ENCODE data around the gene CHST11. TPM values are rescaled to one million over a fixed set of nuclear protein-coding genes. Genes with fewer than 3 reads are reported as not detected.

Gene CHST11
- total and polyA plus RNA-seq, 4 donors, result 0.57 to 11.1 (median 3.7) TPM

DNA sequence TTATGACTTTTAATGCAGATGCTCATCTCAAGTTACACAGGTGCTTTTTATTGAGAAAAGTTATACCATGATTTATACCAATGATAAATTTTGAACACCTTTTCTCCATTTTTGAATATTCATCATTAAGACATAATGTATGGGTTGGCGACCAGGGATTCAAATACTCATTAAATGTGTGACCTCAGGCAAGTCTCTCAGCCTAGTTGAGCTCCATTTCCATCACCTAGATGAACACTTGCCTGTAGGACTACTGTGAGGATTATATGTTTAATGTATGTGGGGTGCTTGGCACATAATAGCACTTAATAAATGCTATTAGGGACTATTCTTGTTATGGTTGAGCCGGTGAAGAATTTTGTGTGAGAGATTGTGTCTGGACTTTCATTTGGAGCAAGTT lies 228.6 kb downstream of the CHST11 start:
- no peaks in the 10 kb centered on the region for H3K9me3 ChIP-seq (ENCODE audit: control insufficient read depth in 4 of 4, low read length in 3 of 4)
- H3K4me1 ChIP-seq (ENCODE audit: control insufficient read depth in 4 of 4, insufficient read depth in 4 of 4, low read length in 3 of 4), result no peaks in the 10 kb centered on the region
- TF ChIP-seq FOXA2 (IDR thresholded peaks at IDR 0.05), result no peak
- TF ChIP-seq, protein P1, sequence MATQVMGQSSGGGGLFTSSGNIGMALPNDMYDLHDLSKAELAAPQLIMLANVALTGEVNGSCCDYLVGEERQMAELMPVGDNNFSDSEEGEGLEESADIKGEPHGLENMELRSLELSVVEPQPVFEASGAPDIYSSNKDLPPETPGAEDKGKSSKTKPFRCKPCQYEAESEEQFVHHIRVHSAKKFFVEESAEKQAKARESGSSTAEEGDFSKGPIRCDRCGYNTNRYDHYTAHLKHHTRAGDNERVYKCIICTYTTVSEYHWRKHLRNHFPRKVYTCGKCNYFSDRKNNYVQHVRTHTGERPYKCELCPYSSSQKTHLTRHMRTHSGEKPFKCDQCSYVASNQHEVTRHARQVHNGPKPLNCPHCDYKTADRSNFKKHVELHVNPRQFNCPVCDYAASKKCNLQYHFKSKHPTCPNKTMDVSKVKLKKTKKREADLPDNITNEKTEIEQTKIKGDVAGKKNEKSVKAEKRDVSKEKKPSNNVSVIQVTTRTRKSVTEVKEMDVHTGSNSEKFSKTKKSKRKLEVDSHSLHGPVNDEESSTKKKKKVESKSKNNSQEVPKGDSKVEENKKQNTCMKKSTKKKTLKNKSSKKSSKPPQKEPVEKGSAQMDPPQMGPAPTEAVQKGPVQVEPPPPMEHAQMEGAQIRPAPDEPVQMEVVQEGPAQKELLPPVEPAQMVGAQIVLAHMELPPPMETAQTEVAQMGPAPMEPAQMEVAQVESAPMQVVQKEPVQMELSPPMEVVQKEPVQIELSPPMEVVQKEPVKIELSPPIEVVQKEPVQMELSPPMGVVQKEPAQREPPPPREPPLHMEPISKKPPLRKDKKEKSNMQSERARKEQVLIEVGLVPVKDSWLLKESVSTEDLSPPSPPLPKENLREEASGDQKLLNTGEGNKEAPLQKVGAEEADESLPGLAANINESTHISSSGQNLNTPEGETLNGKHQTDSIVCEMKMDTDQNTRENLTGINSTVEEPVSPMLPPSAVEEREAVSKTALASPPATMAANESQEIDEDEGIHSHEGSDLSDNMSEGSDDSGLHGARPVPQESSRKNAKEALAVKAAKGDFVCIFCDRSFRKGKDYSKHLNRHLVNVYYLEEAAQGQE (IDR thresholded peaks at IDR 0.05), result no peak
- TF ChIP-seq SP1 (IDR thresholded peaks at IDR 0.05), result no peak
- TF ChIP-seq TAF1 (conservative IDR thresholded peaks at IDR 0.05), result no peak
- TF ChIP-seq YY1 (IDR thresholded peaks at IDR 0.05), result no peak
- TF ChIP-seq EGR1 (IDR thresholded peaks at IDR 0.05; ENCODE audit: low read depth in 2 of 2), result no peak
- no peak for TF ChIP-seq FOXA1 (IDR thresholded peaks at IDR 0.05)
- no peak for TF ChIP-seq NR2F2 (IDR thresholded peaks at IDR 0.05)
- no peak for TF ChIP-seq RXRA (IDR thresholded peaks at IDR 0.05)
- no peak overlapping the region for H3K4me3 ChIP-seq (ENCODE audit: low read depth in 1 of 3, low read length in 3 of 3)
- no peak overlapping the region for H3K9ac ChIP-seq (ENCODE audit: low read depth in 1 of 2, low read length in 2 of 2)
- H3K36me3 ChIP-seq (ENCODE audit: control insufficient read depth in 4 of 4, insufficient read depth in 3 of 4, low read depth in 1 of 4, low read length in 3 of 4), result no peaks in the 10 kb centered on the region
- no peak for DNase-seq (ENCODE audit: low spot score)
- H3K27me3 ChIP-seq (ENCODE audit: control insufficient read depth in 4 of 4, insufficient read depth in 4 of 4, low read length in 3 of 4), result no peaks in the 10 kb centered on the region
- WGBS, result 91% methylated on average over 2 of the region's 2 CpGs
- no peak overlapping the region for H3K27ac ChIP-seq (ENCODE audit: low read depth in 1 of 2, low read length in 2 of 2)

DNA sequence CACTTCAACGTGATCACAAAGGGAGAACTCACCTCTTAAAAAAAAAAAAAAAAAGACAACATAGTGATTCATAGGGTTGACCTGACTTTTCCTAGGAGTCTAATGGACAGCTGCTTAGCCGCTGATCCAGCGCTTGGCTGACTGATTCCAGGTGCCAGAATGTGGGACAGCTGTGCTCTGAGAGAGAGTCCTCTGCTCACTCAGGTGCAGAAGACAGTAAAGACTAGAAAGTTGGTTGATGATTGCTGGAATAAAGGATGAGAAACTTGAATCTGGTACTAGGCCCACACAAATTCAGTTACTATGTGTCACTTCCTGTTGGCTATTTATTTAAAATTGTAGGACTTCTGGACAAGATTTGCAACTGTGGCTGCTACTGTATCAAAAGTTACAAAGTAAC lies 229.4 kb downstream of the CHST11 start:
- TF ChIP-seq, protein P1 (IDR thresholded peaks at IDR 0.05), result no peak
- TF ChIP-seq, protein P2, sequence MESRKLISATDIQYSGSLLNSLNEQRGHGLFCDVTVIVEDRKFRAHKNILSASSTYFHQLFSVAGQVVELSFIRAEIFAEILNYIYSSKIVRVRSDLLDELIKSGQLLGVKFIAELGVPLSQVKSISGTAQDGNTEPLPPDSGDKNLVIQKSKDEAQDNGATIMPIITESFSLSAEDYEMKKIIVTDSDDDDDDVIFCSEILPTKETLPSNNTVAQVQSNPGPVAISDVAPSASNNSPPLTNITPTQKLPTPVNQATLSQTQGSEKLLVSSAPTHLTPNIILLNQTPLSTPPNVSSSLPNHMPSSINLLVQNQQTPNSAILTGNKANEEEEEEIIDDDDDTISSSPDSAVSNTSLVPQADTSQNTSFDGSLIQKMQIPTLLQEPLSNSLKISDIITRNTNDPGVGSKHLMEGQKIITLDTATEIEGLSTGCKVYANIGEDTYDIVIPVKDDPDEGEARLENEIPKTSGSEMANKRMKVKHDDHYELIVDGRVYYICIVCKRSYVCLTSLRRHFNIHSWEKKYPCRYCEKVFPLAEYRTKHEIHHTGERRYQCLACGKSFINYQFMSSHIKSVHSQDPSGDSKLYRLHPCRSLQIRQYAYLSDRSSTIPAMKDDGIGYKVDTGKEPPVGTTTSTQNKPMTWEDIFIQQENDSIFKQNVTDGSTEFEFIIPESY (IDR thresholded peaks at IDR 0.05), result no peak
- TF ChIP-seq EGR1 (IDR thresholded peaks at IDR 0.05; ENCODE audit: low read depth in 2 of 2) (no peak), NR2F2 (IDR thresholded peaks at IDR 0.05) (no peak), FOXA2 (IDR thresholded peaks at IDR 0.05) (no peak), FOXA1 (IDR thresholded peaks at IDR 0.05) (no peak), HNF4G (IDR thresholded peaks at IDR 0.05) (no peak), SP1 (IDR thresholded peaks at IDR 0.05) (no peak), YY1 (IDR thresholded peaks at IDR 0.05) (no peak), HNF4A (conservative IDR thresholded peaks at IDR 0.05) (no peak), JUND (IDR thresholded peaks at IDR 0.05) (no peak), TAF1 (conservative IDR thresholded peaks at IDR 0.05) (no peak)
- TF ChIP-seq, protein P3, sequence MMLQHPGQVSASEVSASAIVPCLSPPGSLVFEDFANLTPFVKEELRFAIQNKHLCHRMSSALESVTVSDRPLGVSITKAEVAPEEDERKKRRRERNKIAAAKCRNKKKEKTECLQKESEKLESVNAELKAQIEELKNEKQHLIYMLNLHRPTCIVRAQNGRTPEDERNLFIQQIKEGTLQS (IDR thresholded peaks at IDR 0.05), result no peak
- TF ChIP-seq, protein P4, sequence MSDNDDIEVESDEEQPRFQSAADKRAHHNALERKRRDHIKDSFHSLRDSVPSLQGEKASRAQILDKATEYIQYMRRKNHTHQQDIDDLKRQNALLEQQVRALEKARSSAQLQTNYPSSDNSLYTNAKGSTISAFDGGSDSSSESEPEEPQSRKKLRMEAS (IDR thresholded peaks at IDR 0.05), result no peak
- TF ChIP-seq, protein P5, sequence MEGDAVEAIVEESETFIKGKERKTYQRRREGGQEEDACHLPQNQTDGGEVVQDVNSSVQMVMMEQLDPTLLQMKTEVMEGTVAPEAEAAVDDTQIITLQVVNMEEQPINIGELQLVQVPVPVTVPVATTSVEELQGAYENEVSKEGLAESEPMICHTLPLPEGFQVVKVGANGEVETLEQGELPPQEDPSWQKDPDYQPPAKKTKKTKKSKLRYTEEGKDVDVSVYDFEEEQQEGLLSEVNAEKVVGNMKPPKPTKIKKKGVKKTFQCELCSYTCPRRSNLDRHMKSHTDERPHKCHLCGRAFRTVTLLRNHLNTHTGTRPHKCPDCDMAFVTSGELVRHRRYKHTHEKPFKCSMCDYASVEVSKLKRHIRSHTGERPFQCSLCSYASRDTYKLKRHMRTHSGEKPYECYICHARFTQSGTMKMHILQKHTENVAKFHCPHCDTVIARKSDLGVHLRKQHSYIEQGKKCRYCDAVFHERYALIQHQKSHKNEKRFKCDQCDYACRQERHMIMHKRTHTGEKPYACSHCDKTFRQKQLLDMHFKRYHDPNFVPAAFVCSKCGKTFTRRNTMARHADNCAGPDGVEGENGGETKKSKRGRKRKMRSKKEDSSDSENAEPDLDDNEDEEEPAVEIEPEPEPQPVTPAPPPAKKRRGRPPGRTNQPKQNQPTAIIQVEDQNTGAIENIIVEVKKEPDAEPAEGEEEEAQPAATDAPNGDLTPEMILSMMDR (IDR thresholded peaks at IDR 0.05; ENCODE audit: low read depth, low read length, missing input control), result no peak
- 76% methylated on average over 3 of the region's 3 CpGs for WGBS
- Histone ChIP-seq H3K36me3 (ENCODE audit: control insufficient read depth in 4 of 4, insufficient read depth in 3 of 4, low read depth in 1 of 4, low read length in 3 of 4) (no peaks in the 10 kb centered on the region), H3K27ac (ENCODE audit: low read depth in 1 of 2, low read length in 2 of 2) (no peak overlapping the region), H3K9me3 (ENCODE audit: control insufficient read depth in 4 of 4, low read length in 3 of 4) (no peaks in the 10 kb centered on the region), H3K4me3 (ENCODE audit: low read depth in 1 of 3, low read length in 3 of 3) (no peak overlapping the region), H3K27me3 (ENCODE audit: control insufficient read depth in 4 of 4, insufficient read depth in 4 of 4, low read length in 3 of 4) (no peaks in the 10 kb centered on the region), H3K9ac (ENCODE audit: low read depth in 1 of 2, low read length in 2 of 2) (no peak overlapping the region), H3K4me1 (ENCODE audit: control insufficient read depth in 4 of 4, insufficient read depth in 4 of 4, low read length in 3 of 4) (no peaks in the 10 kb centered on the region)
- DNase-seq (ENCODE audit: low spot score), result no peak

Data from liver (tissue), 9 donors.